Keratinocyte (primary cell): ENCODE data around the gene ABI3BP.

Source experiments
- EZH2 ChIP-seq: IDR thresholded peaks from one replicate; pipeline ENCODE4 v1.6.1; 2012; ENCODE audit warnings: inconsistent platforms, mild to moderate bottlenecking, low read length, moderate library complexity
- TF ChIP-seq, protein P1 (sequence below), 3 experiments: IDR thresholded peaks in 1 of 3; conservative IDR thresholded peaks in 1 of 3; optimal IDR thresholded peaks in 1 of 3; 2 replicates in 2 of 3; 3 replicates in 1 of 3; pipeline versions ENCODE3 to v1.5.1; 2011; ENCODE audit warnings: low read length in 3 of 3, mild to moderate bottlenecking in 3 of 3, moderate library complexity in 2 of 3, control low read depth in 1 of 3, inconsistent platforms in 1 of 3; ENCODE audit not compliant: insufficient read depth in 2 of 3; ENCODE audit errors: extremely low read depth in 1 of 3

- TF ChIP-seq, protein P1, sequence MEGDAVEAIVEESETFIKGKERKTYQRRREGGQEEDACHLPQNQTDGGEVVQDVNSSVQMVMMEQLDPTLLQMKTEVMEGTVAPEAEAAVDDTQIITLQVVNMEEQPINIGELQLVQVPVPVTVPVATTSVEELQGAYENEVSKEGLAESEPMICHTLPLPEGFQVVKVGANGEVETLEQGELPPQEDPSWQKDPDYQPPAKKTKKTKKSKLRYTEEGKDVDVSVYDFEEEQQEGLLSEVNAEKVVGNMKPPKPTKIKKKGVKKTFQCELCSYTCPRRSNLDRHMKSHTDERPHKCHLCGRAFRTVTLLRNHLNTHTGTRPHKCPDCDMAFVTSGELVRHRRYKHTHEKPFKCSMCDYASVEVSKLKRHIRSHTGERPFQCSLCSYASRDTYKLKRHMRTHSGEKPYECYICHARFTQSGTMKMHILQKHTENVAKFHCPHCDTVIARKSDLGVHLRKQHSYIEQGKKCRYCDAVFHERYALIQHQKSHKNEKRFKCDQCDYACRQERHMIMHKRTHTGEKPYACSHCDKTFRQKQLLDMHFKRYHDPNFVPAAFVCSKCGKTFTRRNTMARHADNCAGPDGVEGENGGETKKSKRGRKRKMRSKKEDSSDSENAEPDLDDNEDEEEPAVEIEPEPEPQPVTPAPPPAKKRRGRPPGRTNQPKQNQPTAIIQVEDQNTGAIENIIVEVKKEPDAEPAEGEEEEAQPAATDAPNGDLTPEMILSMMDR (optimal IDR thresholded peaks at IDR 0.05 in 1 of 3, IDR thresholded peaks at IDR 0.05 in 1 of 3, conservative IDR thresholded peaks at IDR 0.05 in 1 of 3; ENCODE audit: extremely low read depth in 1 of 3, insufficient read depth in 2 of 3, low read length in 3 of 3): no peak
- TF ChIP-seq EZH2: no peak
Observed at GRCh38 chr3:100825574-100825973, 167.6 kb downstream of the ABI3BP start.
